HepG2 (cell line): ENCODE measurements around the gene SHPK. TPM values are rescaled to one million over a fixed set of nuclear protein-coding genes. Genes with fewer than 3 reads are reported as not detected.

Source experiments
- GPBP1L1 ChIP-seq: sonication (generic); formaldehyde crosslinking; IDR thresholded peaks from 2 replicates; pipeline ENCODE4 v1.5.0; 2020; ENCODE audit warnings: mild to moderate bottlenecking, missing genetic modification reagents
- IRF1 ChIP-seq: sonication (generic); formaldehyde crosslinking; IDR thresholded peaks from 2 replicates; pipeline ENCODE4 v1.4.0; 2020; ENCODE audit warnings: low read depth, mild to moderate bottlenecking, missing genetic modification reagents
- KDM3A ChIP-seq: IDR thresholded peaks from 2 replicates; pipeline ENCODE4 v1.6.1; 2018; ENCODE audit warnings: low read depth, missing compliant biosample characterization
- MAFK ChIP-seq, 2 experiments: IDR thresholded peaks in 1 of 2; conservative IDR thresholded peaks in 1 of 2; 2 replicates each; pipeline ENCODE4 v1.6.1; 2011; ENCODE audit warnings: improper control_type of control experiment in 2 of 2, low read length in 2 of 2
- NCOA1 ChIP-seq: sonication (generic); formaldehyde crosslinking; IDR thresholded peaks from 2 replicates; pipeline ENCODE4 v1.9.0; 2021; ENCODE audit warnings: missing genetic modification reagents
- NFE2L2 ChIP-seq: fragments of 150-350 bp; IDR thresholded peaks from 2 replicates; pipeline ENCODE4 v1.6.1; 2014; ENCODE audit warnings: low read length
- PAF1 ChIP-seq: IDR thresholded peaks from 2 replicates; pipeline ENCODE4 v1.6.1; 2016; ENCODE audit warnings: missing genetic modification reagents, missing compliant biosample characterization
- PAX8 ChIP-seq: sonication (generic); formaldehyde crosslinking; IDR thresholded peaks from 2 replicates; pipeline ENCODE4 v1.8.0; 2022; ENCODE audit warnings: mild to moderate bottlenecking, missing genetic modification reagents, borderline replicate concordance
- PLRG1 ChIP-seq: fragments of 450-650 bp; conservative IDR thresholded peaks from 2 replicates; pipeline ENCODE4 v1.6.1; 2016
- PRDM4 ChIP-seq: sonication (generic); formaldehyde crosslinking; IDR thresholded peaks from 2 replicates; pipeline ENCODE4 v1.9.0; 2021; ENCODE audit warnings: missing genetic modification reagents, borderline replicate concordance
- SMAD9 ChIP-seq: sonication (generic); formaldehyde crosslinking; IDR thresholded peaks from 2 replicates; pipeline ENCODE4 v1.5.1; 2020; ENCODE audit warnings: mild to moderate bottlenecking, missing genetic modification reagents
- TMF1 ChIP-seq: sonication (generic); formaldehyde crosslinking; IDR thresholded peaks from 2 replicates; pipeline ENCODE4 v1.8.1; 2022; ENCODE audit warnings: low read depth, missing genetic modification reagents
- ZC3H4 ChIP-seq: sonication (generic); formaldehyde crosslinking; IDR thresholded peaks from 2 replicates; pipeline ENCODE4 v1.4.0; 2020; ENCODE audit warnings: missing genetic modification reagents, borderline replicate concordance
- ZNF224 ChIP-seq: sonication (generic); formaldehyde crosslinking; IDR thresholded peaks from 2 replicates; pipeline ENCODE4 v1.5.0; 2020; ENCODE audit warnings: mild to moderate bottlenecking, missing genetic modification reagents
- ZNF550 ChIP-seq: sonication (generic); formaldehyde crosslinking; IDR thresholded peaks from 2 replicates; pipeline ENCODE4 v1.4.0; 2020; ENCODE audit warnings: mild to moderate bottlenecking, missing genetic modification reagents, borderline replicate concordance
- ZNF724P ChIP-seq: sonication (generic); formaldehyde crosslinking; IDR thresholded peaks from 2 replicates; pipeline ENCODE4 v1.8.0; 2022; ENCODE audit warnings: missing genetic modification reagents, borderline replicate concordance
- polyA plus RNA-seq, 8 experiments: library from polyadenylated mRNA; depleted of rRNA in 3 of 8; stranded (reverse) in 7 of 8; unstranded in 1 of 8; fragments of >200 nt; fragmentation: Illumina TruSeq in 4 of 8; extraction: Trizol in 4 of 8; gene quantifications; 2 replicates each; pipeline versions ENCODE4 v1.2.1 to v1.2.3, GENCODE V29; 2011 to 2016; ENCODE audit warnings: low read depth in 4 of 8, missing spikeins in 1 of 8, mixed read lengths in 1 of 8; ENCODE audit not compliant: insufficient read depth in 1 of 8
- total RNA-seq, 5 experiments: library from RNA; depleted of rRNA; stranded (reverse); fragments of >200 nt; fragmentation: Illumina TruSeq; extraction: Trizol; gene quantifications; 2 replicates each; pipeline ENCODE4 v1.2.3, GENCODE V29; 2016; ENCODE audit warnings: low read depth in 1 of 5
- TF ChIP-seq, protein P1 (sequence below): sonication (generic); formaldehyde crosslinking; IDR thresholded peaks from 2 replicates; pipeline ENCODE4 v1.5.0; 2020; ENCODE audit warnings: missing genetic modification reagents, mild to moderate bottlenecking, borderline replicate concordance
- TF ChIP-seq, protein P2 (sequence below): IDR thresholded peaks from 2 replicates; pipeline ENCODE4 v1.6.1; 2018; ENCODE audit warnings: missing genetic modification reagents, mild to moderate bottlenecking, missing compliant biosample characterization
- TF ChIP-seq, protein P3 (sequence below): sonication (generic); formaldehyde crosslinking; IDR thresholded peaks from 2 replicates; pipeline ENCODE4 v1.5.1; 2020; ENCODE audit warnings: mild to moderate bottlenecking, missing genetic modification reagents, moderate library complexity

The SHPK gene
- total and polyA plus RNA-seq, 2 of the 13 experiments (the other 11 are each of a cell fraction or from before 2014, with no cell fraction given), result 16.2 to 30.9 TPM

DNA sequence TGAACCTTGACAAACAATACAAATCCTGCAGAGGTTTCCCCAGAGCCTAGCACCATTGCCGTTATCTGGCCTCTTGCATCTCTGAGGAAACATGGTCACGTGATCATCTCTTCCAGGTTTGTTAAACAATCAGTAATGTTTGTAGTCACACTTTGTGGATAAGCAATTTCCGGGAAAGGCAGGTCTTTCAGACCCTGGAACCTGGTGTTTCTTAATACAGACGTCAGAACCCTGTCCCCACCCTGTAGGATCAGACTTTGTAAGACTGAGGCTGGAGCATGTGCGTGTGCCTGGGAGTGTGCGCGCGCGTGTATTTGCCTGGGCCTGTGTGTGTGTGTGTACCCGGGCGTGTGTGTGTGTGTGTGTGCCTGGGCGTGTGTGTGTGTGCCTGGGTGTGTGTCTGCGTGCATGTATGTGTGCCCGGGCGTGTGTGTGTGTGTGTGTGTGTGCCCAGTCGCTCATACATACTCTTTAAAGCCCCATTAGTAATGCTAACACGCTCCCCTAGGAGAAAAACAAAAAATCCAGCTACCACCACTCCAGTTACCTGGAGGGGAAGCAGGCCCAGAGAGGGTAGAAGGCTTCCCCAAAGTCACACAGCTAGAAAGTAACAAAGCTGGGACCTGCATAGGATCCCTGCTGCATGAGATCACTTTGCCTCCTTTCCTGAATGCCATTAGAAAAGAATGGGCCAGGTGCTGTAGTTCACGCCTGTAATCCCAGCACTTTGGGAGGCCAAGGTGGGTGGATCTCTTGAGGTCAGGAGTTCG, 5.9 kb upstream of the SHPK start (continued):
- TF ChIP-seq ZNF550 (CRISPR knock-in tag) (no peak), NFE2L2 (no peak), NCOA1 (CRISPR knock-in tag) (no peak), ZNF724P (CRISPR knock-in tag) (no peak), MAFK (conservative IDR thresholded peaks at IDR 0.05 in 1 of 2, IDR thresholded peaks at IDR 0.05 in 1 of 2; ENCODE audit: low read length in 2 of 2) (no peak), TMF1 (CRISPR knock-in tag) (no peak), GPBP1L1 (CRISPR knock-in tag) (no peak), PLRG1 (no peak), PRDM4 (CRISPR knock-in tag) (no peak), PAF1 (no peak), SMAD9 (no peak), IRF1 (CRISPR knock-in tag) (no peak), KDM3A (CRISPR knock-in tag) (no peak), ZNF224 (CRISPR knock-in tag) (no peak), PAX8 (CRISPR knock-in tag) (no peak), ZC3H4 (CRISPR knock-in tag) (no peak)
- TF ChIP-seq, protein P1, sequence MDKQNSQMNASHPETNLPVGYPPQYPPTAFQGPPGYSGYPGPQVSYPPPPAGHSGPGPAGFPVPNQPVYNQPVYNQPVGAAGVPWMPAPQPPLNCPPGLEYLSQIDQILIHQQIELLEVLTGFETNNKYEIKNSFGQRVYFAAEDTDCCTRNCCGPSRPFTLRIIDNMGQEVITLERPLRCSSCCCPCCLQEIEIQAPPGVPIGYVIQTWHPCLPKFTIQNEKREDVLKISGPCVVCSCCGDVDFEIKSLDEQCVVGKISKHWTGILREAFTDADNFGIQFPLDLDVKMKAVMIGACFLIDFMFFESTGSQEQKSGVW (CRISPR knock-in tag), result no peak
- TF ChIP-seq, protein P2, sequence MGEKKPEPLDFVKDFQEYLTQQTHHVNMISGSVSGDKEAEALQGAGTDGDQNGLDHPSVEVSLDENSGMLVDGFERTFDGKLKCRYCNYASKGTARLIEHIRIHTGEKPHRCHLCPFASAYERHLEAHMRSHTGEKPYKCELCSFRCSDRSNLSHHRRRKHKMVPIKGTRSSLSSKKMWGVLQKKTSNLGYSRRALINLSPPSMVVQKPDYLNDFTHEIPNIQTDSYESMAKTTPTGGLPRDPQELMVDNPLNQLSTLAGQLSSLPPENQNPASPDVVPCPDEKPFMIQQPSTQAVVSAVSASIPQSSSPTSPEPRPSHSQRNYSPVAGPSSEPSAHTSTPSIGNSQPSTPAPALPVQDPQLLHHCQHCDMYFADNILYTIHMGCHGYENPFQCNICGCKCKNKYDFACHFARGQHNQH (CRISPR knock-in tag), result no peak
- TF ChIP-seq, protein P3, sequence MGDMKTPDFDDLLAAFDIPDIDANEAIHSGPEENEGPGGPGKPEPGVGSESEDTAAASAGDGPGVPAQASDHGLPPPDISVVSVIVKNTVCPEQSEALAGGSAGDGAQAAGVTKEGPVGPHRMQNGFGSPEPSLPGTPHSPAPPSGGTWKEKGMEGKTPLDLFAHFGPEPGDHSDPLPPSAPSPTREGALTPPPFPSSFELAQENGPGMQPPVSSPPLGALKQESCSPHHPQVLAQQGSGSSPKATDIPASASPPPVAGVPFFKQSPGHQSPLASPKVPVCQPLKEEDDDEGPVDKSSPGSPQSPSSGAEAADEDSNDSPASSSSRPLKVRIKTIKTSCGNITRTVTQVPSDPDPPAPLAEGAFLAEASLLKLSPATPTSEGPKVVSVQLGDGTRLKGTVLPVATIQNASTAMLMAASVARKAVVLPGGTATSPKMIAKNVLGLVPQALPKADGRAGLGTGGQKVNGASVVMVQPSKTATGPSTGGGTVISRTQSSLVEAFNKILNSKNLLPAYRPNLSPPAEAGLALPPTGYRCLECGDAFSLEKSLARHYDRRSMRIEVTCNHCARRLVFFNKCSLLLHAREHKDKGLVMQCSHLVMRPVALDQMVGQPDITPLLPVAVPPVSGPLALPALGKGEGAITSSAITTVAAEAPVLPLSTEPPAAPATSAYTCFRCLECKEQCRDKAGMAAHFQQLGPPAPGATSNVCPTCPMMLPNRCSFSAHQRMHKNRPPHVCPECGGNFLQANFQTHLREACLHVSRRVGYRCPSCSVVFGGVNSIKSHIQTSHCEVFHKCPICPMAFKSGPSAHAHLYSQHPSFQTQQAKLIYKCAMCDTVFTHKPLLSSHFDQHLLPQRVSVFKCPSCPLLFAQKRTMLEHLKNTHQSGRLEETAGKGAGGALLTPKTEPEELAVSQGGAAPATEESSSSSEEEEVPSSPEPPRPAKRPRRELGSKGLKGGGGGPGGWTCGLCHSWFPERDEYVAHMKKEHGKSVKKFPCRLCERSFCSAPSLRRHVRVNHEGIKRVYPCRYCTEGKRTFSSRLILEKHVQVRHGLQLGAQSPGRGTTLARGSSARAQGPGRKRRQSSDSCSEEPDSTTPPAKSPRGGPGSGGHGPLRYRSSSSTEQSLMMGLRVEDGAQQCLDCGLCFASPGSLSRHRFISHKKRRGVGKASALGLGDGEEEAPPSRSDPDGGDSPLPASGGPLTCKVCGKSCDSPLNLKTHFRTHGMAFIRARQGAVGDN (CRISPR knock-in tag), result peak; percentile 74
